HG02943 (cell line): ENCODE results near the gene KRTAP4-9.
"Not testable (repeated sequence)": the region's sequence is repeated elsewhere in the genome, so short reads cannot be mapped to it uniquely, and the experiment has no call there.

Experiments
- ATAC-seq: cut with Tn5 transposase; IDR thresholded peaks from one replicate; pipeline ENCODE4 v1.9.1; 2021; ENCODE audit warnings: mild to moderate bottlenecking, low read depth, moderate library complexity; ENCODE audit not compliant: unreplicated experiment

Gene KRTAP4-9

GRCh38 chr17:41123991-41124371, 18.8 kb downstream of the KRTAP4-9 start, which contains the start of gene KRTAP4-12:
TSS of gene KRTAP4-12 (minus strand) at chr17:41124182. CDS start at chr17:41124122, 60 bp downstream.
- ATAC-seq = not testable (repeated sequence)

GRCh38 chr17:41125064-41125463, 19.9 kb downstream of the KRTAP4-9 start:
- no peak for ATAC-seq

GRCh38 chr17:41126412-41126811, 21.2 kb downstream of the KRTAP4-9 start:
- no peak for ATAC-seq

DNA sequence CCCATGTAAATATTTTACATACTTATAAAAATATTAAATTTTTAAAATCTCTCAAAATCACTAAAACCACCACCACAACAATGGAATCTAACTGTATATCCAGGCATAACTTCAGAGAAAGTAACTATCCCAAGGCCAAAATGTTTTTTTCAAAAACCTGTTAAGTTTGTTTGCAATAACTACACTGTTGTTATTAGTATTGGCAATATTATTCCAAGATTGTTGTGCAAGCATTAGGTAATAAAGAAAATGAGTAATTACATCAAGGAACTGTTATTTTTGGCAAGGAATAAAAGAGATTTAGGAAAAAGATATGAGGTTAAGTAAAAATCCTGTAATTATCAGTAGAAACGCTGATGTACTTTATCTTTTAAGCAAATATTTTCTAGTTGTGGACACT, 22.2 kb downstream of the KRTAP4-9 start:
- ATAC-seq = no peak

- ATAC-seq = no peak
Measured at GRCh38 chr17:41131979-41132378, 26.8 kb downstream of the KRTAP4-9 start.

DNA sequence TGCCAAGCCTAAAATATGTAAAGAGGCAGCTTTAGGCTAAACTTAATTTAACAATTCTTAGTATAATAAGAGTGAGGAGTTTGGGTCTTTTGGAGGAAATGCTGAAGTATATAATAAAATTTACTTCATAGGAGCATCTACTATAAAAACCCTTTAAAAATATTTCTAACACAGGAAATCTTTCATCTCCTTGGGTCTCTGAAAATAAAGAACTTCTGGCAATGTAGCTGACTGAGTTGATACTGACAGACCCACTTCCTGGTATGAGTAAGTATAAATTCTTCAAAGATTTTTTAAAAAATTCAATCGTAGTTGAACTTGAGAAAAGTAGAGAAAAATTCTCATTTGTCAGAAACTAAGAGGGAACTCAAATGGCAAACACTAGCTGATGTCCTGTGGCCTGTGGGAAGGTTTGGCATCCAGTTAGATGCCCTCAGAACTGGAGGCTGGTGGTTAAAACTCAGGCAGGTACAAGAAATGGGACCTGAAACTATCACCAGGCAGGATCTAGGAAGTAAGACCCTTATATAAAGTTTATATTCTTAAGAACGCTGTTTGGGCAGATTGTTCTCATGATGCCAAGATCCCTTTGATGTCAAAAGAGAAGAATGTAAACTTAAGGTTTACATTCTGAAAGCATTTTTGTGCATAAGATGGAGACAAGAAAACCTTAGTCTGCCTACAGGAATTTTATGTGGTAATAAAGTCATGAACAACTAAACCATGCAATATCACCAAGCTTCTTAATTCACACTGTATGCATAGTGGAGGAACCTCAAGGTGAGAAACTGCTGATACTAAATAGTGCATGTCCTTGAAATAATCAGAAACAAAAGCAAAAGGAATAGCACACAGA, 28.9 kb downstream of the KRTAP4-9 start:
- no peak for ATAC-seq

DNA sequence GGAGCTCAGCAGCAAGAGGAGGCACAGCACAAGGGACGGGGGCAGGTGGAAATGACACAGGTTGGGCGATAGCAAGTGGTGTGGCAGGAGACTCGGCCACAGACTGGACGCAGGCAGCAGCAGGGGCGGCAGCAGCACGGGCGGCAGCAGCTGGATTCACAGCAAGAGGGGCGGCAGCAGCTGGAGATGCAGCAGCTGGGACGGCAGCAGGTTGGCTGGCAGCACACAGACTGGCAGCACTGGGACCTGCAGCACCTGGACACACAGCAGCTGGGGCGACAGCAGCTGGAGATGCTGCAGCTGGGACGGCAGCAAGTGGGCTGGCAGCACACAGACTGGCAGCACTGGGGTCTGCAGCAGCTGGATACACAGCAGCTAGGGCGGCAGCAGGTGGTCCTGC, 34.7 kb downstream of the KRTAP4-9 start:
- not testable (repeated sequence) for ATAC-seq

DNA sequence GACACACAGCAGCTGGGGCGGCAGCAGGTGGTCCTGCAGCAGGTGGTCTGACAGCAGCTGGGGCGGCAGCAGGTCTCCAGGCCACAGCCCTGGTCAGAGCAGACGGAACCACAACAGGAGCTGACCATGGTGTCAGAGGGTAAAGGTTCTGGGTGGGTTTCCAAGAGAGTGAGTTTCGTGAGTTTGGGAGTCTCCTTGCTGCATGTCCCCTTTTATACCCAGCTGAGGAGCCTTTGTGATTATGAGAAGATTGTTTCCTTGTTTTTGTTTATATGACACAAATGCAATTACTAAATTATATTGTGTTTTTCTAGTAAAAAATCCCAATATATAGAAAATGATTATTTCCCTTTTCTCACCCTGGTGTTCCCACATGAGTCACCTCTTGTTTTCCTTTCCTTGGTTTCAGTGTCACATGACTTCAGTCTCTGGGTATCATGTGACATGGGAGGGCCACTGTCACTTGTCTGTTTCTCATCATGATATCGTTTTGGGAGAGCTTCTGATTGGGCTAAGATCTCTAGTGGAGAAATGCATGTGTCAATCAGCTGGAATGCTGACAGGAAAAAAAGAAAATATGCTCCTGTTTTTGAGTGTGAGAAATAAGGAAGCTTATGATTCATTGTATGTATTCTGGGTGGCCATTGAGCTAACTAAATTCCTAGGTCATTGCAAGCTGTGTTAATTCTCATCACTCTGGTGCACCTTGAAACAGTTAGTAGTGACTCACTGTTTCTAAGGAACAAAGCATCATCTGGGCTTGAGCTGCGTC, 35.4 kb downstream of the KRTAP4-9 start, which contains the start of gene KRTAP4-6:
KRTAP4-6 (minus strand) TSS at position 185 of the 772 bp plus-strand sequence; CDS start at position 128, 57 bp downstream.
- no peak for ATAC-seq

DNA sequence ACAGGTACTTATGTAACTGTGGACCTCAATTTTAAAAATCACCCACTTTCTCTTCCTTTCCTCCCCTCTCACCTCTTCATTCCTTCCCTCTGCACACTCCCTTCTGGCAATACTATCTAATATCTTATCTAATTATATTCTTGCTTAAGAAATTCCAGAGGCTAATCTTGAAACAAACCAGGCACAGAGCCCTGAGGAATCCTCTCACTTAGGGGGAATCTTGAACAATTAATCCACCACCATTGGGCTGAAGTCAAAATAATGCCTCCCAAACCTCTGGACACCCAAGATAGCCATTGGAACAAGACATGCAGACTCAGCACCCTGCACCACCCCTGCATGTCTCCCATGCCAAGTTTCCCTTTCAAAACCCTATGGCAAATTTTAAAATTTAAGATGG, 36.2 kb downstream of the KRTAP4-9 start:
- ATAC-seq = no peak

DNA sequence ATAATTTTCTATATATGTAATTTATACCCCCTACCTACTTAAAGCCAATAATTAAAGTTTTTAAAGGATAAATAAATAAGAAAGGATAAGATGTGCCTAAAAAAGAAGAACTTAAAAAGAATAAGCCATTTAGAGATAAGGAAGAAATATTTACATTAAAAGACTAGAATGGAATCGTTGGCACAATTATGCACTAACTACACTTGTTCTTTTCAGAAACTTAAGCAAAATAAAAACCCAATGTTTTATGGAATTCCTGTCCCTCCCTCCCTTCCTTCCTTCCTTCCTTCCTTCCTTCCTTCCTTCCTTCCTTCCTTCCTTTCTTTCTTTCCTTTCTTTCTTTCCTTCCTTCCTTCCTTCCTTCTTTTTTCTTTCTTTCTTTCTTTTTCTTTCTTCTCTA, 39.7 kb downstream of the KRTAP4-9 start:
- no peak for ATAC-seq

DNA sequence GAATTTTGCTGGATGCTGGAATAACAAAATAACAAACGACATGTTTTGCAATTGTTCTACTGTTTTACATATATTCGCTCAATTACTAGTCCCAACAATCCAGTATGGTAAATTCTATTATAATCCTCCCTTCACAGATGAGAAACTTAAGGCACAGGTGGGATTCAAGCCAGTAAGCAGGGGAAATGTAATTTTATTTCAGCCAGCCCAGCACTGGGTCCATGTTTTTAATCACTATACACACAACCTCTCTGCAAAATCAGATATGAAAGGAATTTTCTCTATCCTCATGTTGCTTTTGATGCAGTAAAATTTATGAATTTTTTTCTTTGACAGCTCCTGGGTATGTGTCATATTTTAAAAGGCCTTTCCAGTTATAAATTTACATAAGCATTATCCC, 40.1 kb downstream of the KRTAP4-9 start:
- no peak for ATAC-seq

GRCh38 chr17:41147531-41148204, 42.5 kb downstream of the KRTAP4-9 start:
- no peak for ATAC-seq

GRCh38 chr17:41148971-41149651, 43.9 kb downstream of the KRTAP4-9 start:
- ATAC-seq = not testable (repeated sequence)

DNA sequence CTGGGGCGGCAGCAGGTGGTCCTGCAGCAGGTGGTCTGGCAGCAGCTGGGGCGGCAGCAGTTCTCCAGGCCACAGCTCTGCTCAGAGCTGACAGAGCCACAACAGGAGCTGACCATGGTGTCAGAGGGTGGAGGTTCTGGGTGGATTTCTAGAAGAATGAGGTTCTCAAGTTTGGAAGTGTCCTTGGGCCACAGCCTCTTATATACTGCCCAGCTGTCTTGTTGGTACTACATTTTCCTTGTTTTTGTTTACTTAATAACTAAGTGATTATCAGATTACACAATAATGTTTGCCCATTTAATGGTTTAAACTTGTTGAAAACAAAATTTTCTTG, 44.4 kb downstream of the KRTAP4-9 start, which contains the start of gene KRTAP4-5:
KRTAP4-5 (minus strand) TSS at position 174 of the 334 bp plus-strand sequence; CDS start at position 116, 58 bp downstream.
- no peak for ATAC-seq

DNA sequence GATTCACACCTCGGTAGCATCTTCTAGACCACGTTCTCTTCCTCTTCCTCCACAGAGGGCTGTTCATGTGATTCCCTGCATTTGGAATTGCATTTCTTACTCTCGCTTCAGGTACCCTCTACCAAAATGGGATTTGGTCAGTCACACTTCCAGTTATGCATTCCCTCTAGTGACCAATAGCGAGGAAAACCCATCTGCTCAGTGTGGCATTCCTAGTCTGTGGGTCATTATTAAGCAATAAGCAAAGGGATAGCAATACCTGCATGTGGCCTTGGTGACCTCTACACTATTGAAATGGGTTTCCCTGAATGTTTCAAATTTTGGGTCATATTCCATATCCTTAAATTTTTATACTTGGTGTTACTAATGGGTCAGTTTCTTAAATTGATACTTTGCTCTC, 44.8 kb downstream of the KRTAP4-9 start:
- ATAC-seq = no peak

DNA sequence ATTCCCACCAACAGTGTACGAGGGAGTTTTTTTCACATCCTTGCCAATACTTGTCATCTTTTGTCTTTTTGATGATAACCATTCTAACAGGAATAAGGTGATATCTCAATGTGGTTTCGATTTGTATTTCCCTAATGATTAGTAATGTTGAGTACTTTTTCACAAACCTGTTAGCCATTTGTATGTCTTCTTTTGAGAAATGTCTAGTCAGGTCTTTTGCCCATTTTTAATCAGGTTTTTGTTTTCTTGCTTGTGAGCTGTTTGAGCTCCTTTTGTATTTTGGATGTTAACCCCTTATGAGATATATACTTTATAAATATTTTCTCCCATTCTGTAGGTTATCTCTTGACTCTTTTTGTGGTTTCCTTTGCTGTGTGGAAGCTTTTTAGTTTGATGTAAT, 46.3 kb downstream of the KRTAP4-9 start:
- no peak for ATAC-seq

GRCh38 chr17:41153856-41154255, 48.7 kb downstream of the KRTAP4-9 start:
- no peak for ATAC-seq
